Measurements from ENCODE around the gene BDH2. TPM values are rescaled to one million over a fixed set of nuclear protein-coding genes. Genes with fewer than 3 reads are reported as not detected.

BDH2 gene
- polyA plus RNA-seq, 1 of the 3 experiments (the other 2 are of a cell fraction): 57.8 TPM

- Histone ChIP-seq H4K20me1 (ENCODE audit: insufficient read depth) (no peaks in the 10 kb centered on the region), H3K27me3 (ENCODE audit: insufficient read depth) (no peaks in the 10 kb centered on the region), H3K4me1 (ENCODE audit: control insufficient read depth in 1 of 2, insufficient read depth in 2 of 2, low read depth in 1 of 2, low read length in 1 of 2) (no peaks in the 10 kb centered on the region), H3K4me3 (ENCODE audit: low read depth in 2 of 2, low read length in 1 of 2) (no peak overlapping the region), H3K27ac (ENCODE audit: low read depth in 2 of 2, low read length in 1 of 2) (no peak overlapping the region), H3F3A (replicated peaks; ENCODE audit: insufficient read depth) (peaks cover 3% of the 10 kb centered on the region), H2AFZ (ENCODE audit: low read depth) (no peak overlapping the region), H3K9me2 (no peaks in the 10 kb centered on the region), H3K4me2 (no peak overlapping the region), H3K79me2 (ENCODE audit: insufficient read depth) (no peaks in the 10 kb centered on the region), H3K36me3 (replicated peaks in 1 of 2; ENCODE audit: control insufficient read depth in 1 of 2, insufficient read depth in 2 of 2, low read length in 1 of 2) (peaks cover 18 to 23% of the 10 kb centered on the region in 2 experiments), H3K9me3 (no peaks in the 10 kb centered on the region), H3K9ac (no peak overlapping the region)
- POLR2A ChIA-PET: no interaction called here
- DNase-seq: no peak
- 84% methylated on average over 1 of the region's 1 CpG for WGBS (ENCODE audit: low lambda C conversion rate)
- TF ChIP-seq GABPA (IDR thresholded peaks at IDR 0.05; ENCODE audit: low read depth) (no peak), FOSL2 (IDR thresholded peaks at IDR 0.05; ENCODE audit: borderline replicate concordance, low read depth) (no peak), NRF1 (IDR thresholded peaks at IDR 0.05; ENCODE audit: low read depth, low read length) (no peak), EZH2phosphoT487 (IDR thresholded peaks at IDR 0.05; ENCODE audit: borderline replicate concordance, low read depth) (no peak), MEF2A (IDR thresholded peaks at IDR 0.05; ENCODE audit: borderline replicate concordance, low read depth) (no peak), CHD2 (IDR thresholded peaks at IDR 0.05; ENCODE audit: low read length, partially characterized antibody) (no peak), JUND (IDR thresholded peaks at IDR 0.05) (no peak), FOXJ3 (CRISPR knock-in tag; IDR thresholded peaks at IDR 0.05) (no peak), MXI1 (IDR thresholded peaks at IDR 0.05; ENCODE audit: low read depth, low read length) (no peak), TAF1 (IDR thresholded peaks at IDR 0.05; ENCODE audit: borderline replicate concordance, low read depth, low read length) (no peak)
- CTCF ChIA-PET: no interaction called here
Observed at GRCh38 chr4:103118166-103118565, 18.5 kb upstream of the BDH2 start.

- Histone ChIP-seq H3K4me1 (ENCODE audit: control insufficient read depth in 1 of 2, insufficient read depth in 2 of 2, low read depth in 1 of 2, low read length in 1 of 2) (no peaks in the 10 kb centered on the region), H3K36me3 (replicated peaks in 1 of 2; ENCODE audit: control insufficient read depth in 1 of 2, insufficient read depth in 2 of 2, low read length in 1 of 2) (peaks cover 32 to 35% of the 10 kb centered on the region in 2 experiments), H3K4me3 (ENCODE audit: low read depth in 2 of 2, low read length in 1 of 2) (no peak overlapping the region), H3K4me2 (no peak overlapping the region), H4K20me1 (ENCODE audit: insufficient read depth) (no peaks in the 10 kb centered on the region), H3K9me2 (no peaks in the 10 kb centered on the region), H3K27me3 (ENCODE audit: insufficient read depth) (no peaks in the 10 kb centered on the region), H3K79me2 (ENCODE audit: insufficient read depth) (no peaks in the 10 kb centered on the region), H3K27ac (ENCODE audit: low read depth in 2 of 2, low read length in 1 of 2) (no peak overlapping the region), H3K9me3 (no peaks in the 10 kb centered on the region), H2AFZ (ENCODE audit: low read depth) (no peak overlapping the region), H3F3A (replicated peaks; ENCODE audit: insufficient read depth) (peaks cover 2% of the 10 kb centered on the region), H3K9ac (no peak overlapping the region)
- ChIA-PET POLR2A (no interaction called here), CTCF (no interaction called here)
- 55% methylated on average over 4 of the region's 4 CpGs for WGBS (ENCODE audit: low lambda C conversion rate)
- DNase-seq: no peak
- TF ChIP-seq NFIC (IDR thresholded peaks at IDR 0.05; ENCODE audit: borderline replicate concordance) (no peak), IRF3 (IDR thresholded peaks at IDR 0.05; ENCODE audit: low read depth, low read length) (no peak), MAX (IDR thresholded peaks at IDR 0.05; ENCODE audit: low read depth) (no peak), ZBTB33 (IDR thresholded peaks at IDR 0.05; ENCODE audit: borderline replicate concordance, low read depth) (no peak), FOXJ3 (CRISPR knock-in tag; IDR thresholded peaks at IDR 0.05) (no peak), REST (IDR thresholded peaks at IDR 0.05; ENCODE audit: low read depth, low read length) (no peak), NRF1 (IDR thresholded peaks at IDR 0.05; ENCODE audit: low read depth, low read length) (no peak)
- TF ChIP-seq, protein P1, sequence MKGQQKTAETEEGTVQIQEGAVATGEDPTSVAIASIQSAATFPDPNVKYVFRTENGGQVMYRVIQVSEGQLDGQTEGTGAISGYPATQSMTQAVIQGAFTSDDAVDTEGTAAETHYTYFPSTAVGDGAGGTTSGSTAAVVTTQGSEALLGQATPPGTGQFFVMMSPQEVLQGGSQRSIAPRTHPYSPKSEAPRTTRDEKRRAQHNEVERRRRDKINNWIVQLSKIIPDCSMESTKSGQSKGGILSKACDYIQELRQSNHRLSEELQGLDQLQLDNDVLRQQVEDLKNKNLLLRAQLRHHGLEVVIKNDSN (IDR thresholded peaks at IDR 0.05; ENCODE audit: borderline replicate concordance, low read depth): no peak
Observed at GRCh38 chr4:103111598-103111997, 12.0 kb upstream of the BDH2 start.

Data from SK-N-SH (cell line).